HG02840 (cell line): ENCODE measurements around the gene OARD1.
A peak's percentile ranks its signal among the peaks of the same experiment; 100 is the strongest.
"Not testable (repeated sequence)": the region's sequence is repeated elsewhere in the genome, so short reads cannot be mapped to it uniquely, and the experiment has no call there.

Experiments
- ATAC-seq: cut with Tn5 transposase; IDR thresholded peaks from one replicate; pipeline ENCODE4 v1.9.1; 2021; ENCODE audit warnings: mild to moderate bottlenecking, moderate library complexity, moderate number of reproducible peaks; ENCODE audit not compliant: unreplicated experiment, low FRiP score

Gene OARD1

GRCh38 chr6:41028561-41029412 is 43.4 kb downstream of the OARD1 start:
- ATAC-seq, result peak; percentile 39

GRCh38 chr6:41027799-41028560 is 44.2 kb downstream of the OARD1 start:
- ATAC-seq, result peak; percentile 83

- ATAC-seq, result no peak
Observed at GRCh38 chr6:41027241-41027640, 44.9 kb downstream of the OARD1 start.

- ATAC-seq, result no peak
Observed at GRCh38 chr6:41025966-41026530, 46.1 kb downstream of the OARD1 start.

- no peak for ATAC-seq
Observed at GRCh38 chr6:41023114-41023513, 49.0 kb downstream of the OARD1 start.

- ATAC-seq, result no peak
Observed at GRCh38 chr6:41022294-41022693, 49.9 kb downstream of the OARD1 start.

- no peak for ATAC-seq
Observed at GRCh38 chr6:41021832-41022231, 50.3 kb downstream of the OARD1 start.

GRCh38 chr6:41017663-41018062 is 54.5 kb downstream of the OARD1 start:
- no peak for ATAC-seq

- ATAC-seq, result not testable (repeated sequence)
Observed at GRCh38 chr6:41015860-41016259, 56.3 kb downstream of the OARD1 start.

GRCh38 chr6:41014780-41015179 is 57.4 kb downstream of the OARD1 start:
- ATAC-seq, result no peak
